Heart left ventricle (tissue), 13 donors: ENCODE data around the gene SBK1.

Source experiments
- CTCF ChIP-seq, 12 donors: fragments of 200-600 bp; sonication (generic) in 4 of 12; IDR thresholded peaks; one replicate each; pipeline versions ENCODE4 v1.5.0 to v1.8.0; 2018 to 2022; ENCODE audit warnings: antibody characterized with exemption in 12 of 12, mild to moderate bottlenecking in 5 of 12
- POLR2A ChIP-seq, 2 donors: fragments of 450-650 bp; IDR thresholded peaks; one replicate each; pipeline ENCODE4 v1.6.1; 2017; ENCODE audit warnings: antibody characterized with exemption in 2 of 2, mild to moderate bottlenecking in 2 of 2, moderate library complexity in 2 of 2
- donor health status: ischemic (EF 13 %, LVEDD 7.1; RV severe dilation, severe dysfunction).
- donor health status: DM: no; HTN: yes; CAD: no.
- donor health status: DM: no; HTN: no; CAD: no.
- donor health status: ischemic (EF 25% LVEDD 6.9; RV normal size, moderate dysfunction).
- donor health status: ischemic (EF 25% LVEDD 5.7; RV mildly dilated, moderate dysfunction).
- donor health status: ischemic (EF 35%, LVEDD 5.7; RV mildly dilated, moderate dysfunction).
- donor health status: nonischemic (EF 11% LVEDD 7.7; RV severe dilation, severe dysfunction).
- donor health status: DM: yes; HTN: yes; CAD: no.
- donor health status: PGD.
- donor health status: ischemic (EF 29% LVEDD 5.4; RV normal size, mild dysfunction).
- donor health status: nonischemic (EF 23%, LVEDD 6.1; RV moderate dilation, normal function).

- TF ChIP-seq CTCF (IDR thresholded peaks at IDR 0.05) (no peak), POLR2A (IDR thresholded peaks at IDR 0.05) (no peak)
Observed at GRCh38 chr16:28255838-28256237, 36.5 kb upstream of the SBK1 start.
